SK-N-MC (cell line): Measurements from ENCODE around the gene ARIH1.

Source experiments
- DNase-seq: peaks from one replicate; pipeline ENCODE4 v3.0.0-alpha.2; 2011; ENCODE audit warnings: low read depth, low spot score
- H3K27ac ChIP-seq: fragments of 200-600 bp; sonication (generic); 2 replicates; pipeline ENCODE4 v1.5.1; 2016; ENCODE audit warnings: mixed run types
- H3K36me3 ChIP-seq: fragments of 200-600 bp; sonication (generic); 2 replicates; pipeline ENCODE4 v1.6.1; 2017; ENCODE audit warnings: antibody characterized with exemption, low read length, mixed read lengths; ENCODE audit not compliant: insufficient read depth
- H3K4me3 ChIP-seq: fragments of 200-600 bp; sonication (generic); 2 replicates; pipeline ENCODE4 v1.5.1; 2016
- H3K9ac ChIP-seq: fragments of 200-600 bp; sonication (generic); 2 replicates; pipeline ENCODE4 v1.8.0; 2017; ENCODE audit warnings: mixed run types, mixed read lengths; ENCODE audit not compliant: insufficient read length
- H3K9me3 ChIP-seq: fragments of 200-600 bp; sonication (generic); 2 replicates; pipeline ENCODE4 v1.6.1; 2017; ENCODE audit warnings: low read depth, mild to moderate bottlenecking, antibody characterized with exemption, low read length, moderate library complexity, mixed read lengths
- EZH2 ChIP-seq: fragments of 200-600 bp; sonication (generic); IDR thresholded peaks from one replicate; pipeline ENCODE4 v1.6.1; 2017; ENCODE audit warnings: antibody characterized with exemption
- FOXP2 ChIP-seq: optimal IDR thresholded peaks from 2 replicates; pipeline ENCODE3; 2011; ENCODE audit warnings: mild to moderate bottlenecking, moderate library complexity; ENCODE audit not compliant: insufficient read depth; ENCODE audit errors: extremely low read length, control extremely low read depth
- POLR2AphosphoS5 ChIP-seq: IDR thresholded peaks from 2 replicates; pipeline ENCODE4 v1.6.1; 2012; ENCODE audit warnings: mild to moderate bottlenecking, low read depth, low read length, borderline replicate concordance

ARIH1 gene

GRCh38 chr15:72481015-72481659 is 7.0 kb downstream of the ARIH1 start:
- no peak overlapping the region for H3K9ac ChIP-seq

GRCh38 chr15:72482275-72482674 is 8.1 kb downstream of the ARIH1 start:
- H3K27ac ChIP-seq, result no peak overlapping the region
- no peaks in the 10 kb centered on the region for H3K9me3 ChIP-seq
- H3K36me3 ChIP-seq, result peaks cover 55% of the 10 kb centered on the region
- no peak overlapping the region for H3K4me3 ChIP-seq
- no peak for DNase-seq
- no peak overlapping the region for H3K9ac ChIP-seq
- TF ChIP-seq EZH2, result no peak
- TF ChIP-seq FOXP2, result no peak
- no peak for TF ChIP-seq POLR2AphosphoS5

More at GRCh38 chr15:72481015-72481659, 7.0 kb downstream of the ARIH1 start:
- Histone ChIP-seq H3K36me3 (peaks cover 66% of the 10 kb centered on the region), H3K27ac (no peak overlapping the region), H3K9me3 (no peaks in the 10 kb centered on the region), H3K4me3 (no peak overlapping the region)
- DNase-seq, result no peak
- TF ChIP-seq EZH2 (no peak), POLR2AphosphoS5 (no peak), FOXP2 (no peak)

DNA sequence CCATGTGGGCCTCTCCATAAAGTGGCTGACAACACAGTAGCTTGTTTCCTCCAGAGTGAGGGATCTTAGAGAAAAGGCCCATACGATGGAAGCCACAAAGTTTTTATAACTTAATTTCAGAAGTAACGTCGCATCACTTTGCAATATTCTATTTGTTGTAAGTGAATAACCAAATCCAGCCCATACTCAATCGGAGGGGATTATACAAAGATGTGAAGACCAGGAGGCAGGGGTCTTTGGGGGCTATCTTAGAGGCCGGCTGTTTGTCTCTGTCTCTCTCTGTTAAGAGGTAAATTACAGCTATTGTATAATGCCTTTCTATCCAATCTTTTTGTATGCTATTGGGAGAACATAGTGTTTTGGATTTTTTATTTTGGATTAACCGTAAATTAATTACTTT is 9.1 kb downstream of the ARIH1 start:
- Histone ChIP-seq H3K9ac (no peak overlapping the region), H3K36me3 (peaks cover 45% of the 10 kb centered on the region), H3K27ac (no peak overlapping the region)

DNA sequence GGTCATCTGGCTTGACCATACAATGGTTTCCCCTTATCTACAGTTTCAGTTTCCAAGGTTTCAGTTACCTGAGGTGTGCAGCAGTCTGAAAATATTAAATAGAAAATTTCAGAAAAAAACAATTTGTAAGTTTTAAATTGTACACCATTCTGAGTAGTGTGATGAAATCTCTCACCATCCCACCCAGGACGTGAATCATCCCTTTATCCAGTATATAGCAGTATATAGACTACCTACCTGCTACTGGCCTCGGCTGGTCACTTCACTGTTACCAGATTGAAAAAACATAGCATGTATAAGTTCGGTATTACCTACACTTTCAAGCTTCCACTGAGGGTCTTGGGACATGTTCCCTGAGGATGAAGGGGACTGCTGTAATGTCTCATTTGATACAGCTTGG is 12.0 kb downstream of the ARIH1 start:
- Histone ChIP-seq H3K9ac (no peak overlapping the region), H3K36me3 (peaks cover 31% of the 10 kb centered on the region; the same call in 1 of the 2 replicates), H3K9me3 (no peaks in the 10 kb centered on the region), H3K4me3 (no peak overlapping the region), H3K27ac (no peak overlapping the region)
- TF ChIP-seq POLR2AphosphoS5 (no peak), EZH2 (no peak), FOXP2 (no peak)
- no peak for DNase-seq

More for the DNA sequence above, 9.1 kb downstream of the ARIH1 start:
- no peak overlapping the region for H3K4me3 ChIP-seq
- DNase-seq, result no peak
- no peak for TF ChIP-seq EZH2
- no peak for TF ChIP-seq POLR2AphosphoS5
- TF ChIP-seq FOXP2, result no peak
- no peaks in the 10 kb centered on the region for H3K9me3 ChIP-seq

DNA sequence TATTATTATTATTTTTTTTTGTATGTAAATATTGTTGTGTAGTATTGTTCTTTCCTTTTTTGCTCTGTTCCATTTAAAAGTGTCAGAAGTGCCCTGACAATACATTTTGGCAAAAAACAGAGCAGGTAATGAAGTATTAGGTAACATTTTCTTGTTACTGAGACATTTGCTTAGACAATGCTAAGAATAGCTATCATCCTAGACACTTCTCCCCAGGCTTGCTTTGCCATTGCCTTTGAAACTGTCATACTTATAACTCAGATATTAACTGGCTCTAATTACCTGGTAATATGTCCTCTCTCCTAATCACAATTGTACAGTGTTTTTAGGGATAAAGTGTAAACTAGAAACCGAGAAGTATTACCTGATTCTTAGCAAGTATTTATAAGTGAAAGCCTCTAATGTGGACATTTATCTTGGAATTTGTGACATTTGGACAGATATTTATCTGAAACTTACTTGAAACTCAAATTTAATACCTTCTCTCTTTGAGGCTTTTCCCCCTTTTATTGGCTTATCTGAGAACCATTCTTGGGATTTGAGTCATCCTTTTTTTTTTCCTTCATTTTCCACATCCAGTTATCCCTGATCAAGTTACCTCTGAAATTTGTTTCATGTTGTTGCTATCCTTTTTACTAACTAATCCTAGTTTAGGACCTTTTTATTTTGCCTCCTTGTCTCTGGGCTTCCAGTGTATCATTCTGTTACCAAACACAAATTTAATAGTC is 13.1 kb downstream of the ARIH1 start:
- Histone ChIP-seq H3K9ac (no peak overlapping the region), H3K27ac (no peak overlapping the region), H3K9me3 (no peaks in the 10 kb centered on the region), H3K36me3 (peaks cover 25% of the 10 kb centered on the region), H3K4me3 (no peak overlapping the region)
- DNase-seq, result no peak
- TF ChIP-seq FOXP2 (no peak), POLR2AphosphoS5 (no peak), EZH2 (no peak)

- H3K9me3 ChIP-seq, result no peaks in the 10 kb centered on the region
- no peak overlapping the region for H3K4me3 ChIP-seq
- peaks cover 12% of the 10 kb centered on the region for H3K36me3 ChIP-seq
- no peak for DNase-seq
- TF ChIP-seq POLR2AphosphoS5, result no peak
- no peak for TF ChIP-seq EZH2
- no peak for TF ChIP-seq FOXP2
- no peak overlapping the region for H3K9ac ChIP-seq
- no peak overlapping the region for H3K27ac ChIP-seq
These were observed 14.4 kb downstream of the ARIH1 start for GRCh38 chr15:72488558-72488957.

DNA sequence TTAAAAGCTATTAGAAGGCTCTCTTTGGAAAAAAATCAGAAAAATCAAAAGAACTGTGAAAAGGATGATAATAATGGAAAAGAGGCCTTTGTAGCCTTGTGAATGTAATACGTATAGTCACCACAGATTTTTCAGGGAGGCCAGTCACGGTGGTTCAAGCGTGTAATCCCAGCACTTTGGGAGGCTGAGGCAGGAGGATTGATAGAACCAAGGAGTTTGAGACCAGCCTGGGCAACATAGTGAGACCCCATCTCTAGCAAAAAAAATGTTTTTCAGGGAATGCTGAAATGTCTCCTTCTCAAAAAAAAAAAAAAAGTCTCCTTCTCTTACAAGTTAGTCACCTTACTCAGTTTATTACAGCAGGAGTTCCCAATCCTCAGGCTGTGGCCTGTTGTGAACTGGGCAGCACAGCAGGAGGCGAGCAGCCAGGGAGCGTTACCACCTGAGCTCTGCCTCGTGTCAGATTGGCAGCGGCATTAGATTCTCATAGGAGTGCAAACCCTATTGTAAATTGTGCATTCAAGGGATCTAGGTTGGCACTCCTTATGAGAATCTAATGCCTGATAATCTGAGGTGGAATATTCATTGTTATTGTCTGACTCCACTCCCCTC is 15.9 kb downstream of the ARIH1 start:
- Histone ChIP-seq H3K4me3 (no peak overlapping the region), H3K27ac (no peak overlapping the region), H3K36me3 (peaks cover 7% of the 10 kb centered on the region), H3K9ac (no peak overlapping the region), H3K9me3 (no peaks in the 10 kb centered on the region)
- no peak for TF ChIP-seq FOXP2
- TF ChIP-seq POLR2AphosphoS5, result no peak
- no peak for TF ChIP-seq EZH2
- DNase-seq, result no peak

DNA sequence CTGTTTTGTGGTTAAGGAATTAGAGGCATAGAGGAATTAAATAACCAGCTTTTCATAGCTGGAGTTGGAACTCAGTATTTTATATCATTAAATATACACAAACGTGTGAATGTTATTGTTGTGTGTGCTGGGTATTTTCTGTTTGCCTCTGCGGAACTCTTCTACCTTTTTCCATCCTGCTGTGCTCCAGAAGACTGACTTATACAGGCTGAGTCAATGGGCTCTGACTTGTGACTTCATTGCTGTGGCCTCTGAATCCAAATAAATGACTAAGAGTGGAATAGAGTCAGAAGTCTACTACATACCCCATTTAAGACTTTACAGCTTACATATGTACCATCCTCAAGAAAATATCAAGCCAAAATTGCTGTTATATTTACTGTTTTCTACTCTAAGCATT is 17.6 kb downstream of the ARIH1 start:
- Histone ChIP-seq H3K27ac (peak overlapping the region; percentile 32; the same call in 1 of the 2 replicates), H3K36me3 (peaks cover 7% of the 10 kb centered on the region), H3K9ac (no peak overlapping the region), H3K4me3 (no peak overlapping the region), H3K9me3 (no peaks in the 10 kb centered on the region)
- no peak for TF ChIP-seq FOXP2
- TF ChIP-seq POLR2AphosphoS5, result no peak
- no peak for TF ChIP-seq EZH2
- DNase-seq, result no peak
